HG03565 (cell line): ENCODE data around the gene PCSK4.
"Not testable (repeated sequence)": the region's sequence is repeated elsewhere in the genome, so short reads cannot be mapped to it uniquely, and the experiment has no call there.

Experiments used
- ATAC-seq: cut with Tn5 transposase; IDR thresholded peaks from one replicate; pipeline ENCODE4 v1.9.1; 2021; ENCODE audit warnings: mild to moderate bottlenecking, moderate library complexity; ENCODE audit not compliant: unreplicated experiment

PCSK4 gene

DNA sequence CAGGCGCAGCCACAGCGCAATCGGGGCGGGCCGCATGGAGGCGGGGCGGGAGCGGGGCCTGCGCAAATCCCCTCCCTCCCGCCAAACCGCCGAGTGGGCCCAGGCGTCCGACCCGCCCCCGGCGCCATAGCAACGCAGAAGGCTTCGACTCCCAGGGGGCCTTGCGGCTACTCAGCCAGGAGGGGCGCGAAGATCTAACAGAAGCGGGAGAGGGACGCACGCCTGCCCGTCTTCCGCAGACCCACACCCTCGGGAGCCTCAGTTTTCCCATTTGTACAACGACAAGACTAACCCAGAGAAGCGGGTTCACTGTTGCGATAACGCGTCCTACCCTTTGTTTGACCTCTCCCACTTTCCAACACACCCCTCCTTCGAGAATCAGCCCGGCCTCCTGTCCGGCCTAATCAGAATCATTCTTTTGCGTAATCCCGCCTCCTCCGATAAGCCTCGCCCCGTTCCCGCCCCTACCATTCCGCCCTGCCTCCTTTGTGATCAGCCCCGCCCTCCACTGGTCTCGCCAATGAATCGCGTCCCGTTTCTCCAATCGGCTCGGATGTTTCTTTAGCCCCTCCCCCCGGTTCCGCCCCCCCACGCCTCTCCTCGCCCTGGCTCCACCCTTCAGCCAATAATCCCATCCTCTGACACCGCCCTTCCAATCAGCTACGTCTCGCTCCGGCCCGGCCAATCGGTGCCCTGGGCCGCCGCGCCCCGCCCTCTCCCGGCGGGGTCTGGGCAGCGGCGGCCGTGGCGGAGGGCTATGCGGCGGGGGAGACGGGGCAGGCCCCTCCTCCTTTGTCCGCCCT lies at the start of gene PCSK4:
PCSK4 (minus strand) TSS at position 40 of the 803 bp plus-strand sequence; CDS start at position 36, 4 bp downstream.
- ATAC-seq, result peak; percentile 72

DNA sequence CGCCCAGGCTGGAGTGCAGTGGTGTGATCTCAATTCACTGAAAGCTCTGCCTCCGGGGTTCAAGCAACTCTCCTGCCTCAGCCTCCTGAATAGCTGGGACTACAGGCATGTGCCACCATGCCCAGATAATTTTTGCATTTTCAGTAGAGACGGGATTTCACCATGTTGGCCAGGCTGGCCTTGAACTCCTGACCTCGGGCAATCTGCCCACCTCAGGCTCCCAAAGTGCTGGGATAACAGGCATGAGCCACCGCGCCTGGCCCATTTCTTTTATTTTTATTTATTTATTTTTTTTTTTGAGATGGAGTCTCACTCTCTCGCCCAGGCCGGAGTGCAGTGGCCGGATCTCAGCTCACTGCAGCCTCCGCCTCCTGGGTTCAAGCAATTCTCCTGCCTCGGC lies 49.6 kb upstream of the PCSK4 start:
- not testable (repeated sequence) for ATAC-seq

DNA sequence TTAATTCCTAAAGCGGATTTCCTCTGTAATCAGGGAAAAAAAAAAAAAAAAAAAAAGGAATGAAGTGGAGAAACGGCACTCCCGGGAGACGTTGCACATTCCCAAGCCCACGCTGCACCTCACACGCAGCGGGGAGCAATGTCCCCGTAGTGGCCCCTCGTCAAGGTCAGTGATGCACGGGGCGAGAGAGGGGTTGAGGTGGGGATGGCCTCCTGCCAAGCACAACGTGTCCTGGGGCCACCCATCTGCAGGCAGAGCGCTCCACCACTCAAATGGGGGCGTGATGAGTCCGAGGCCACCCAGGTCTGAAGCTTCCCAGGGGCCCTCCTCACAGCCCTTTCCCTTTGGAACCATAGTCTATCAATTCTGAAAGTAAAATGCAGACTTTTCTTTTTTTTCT lies 48.8 kb upstream of the PCSK4 start:
- ATAC-seq, result no peak

DNA sequence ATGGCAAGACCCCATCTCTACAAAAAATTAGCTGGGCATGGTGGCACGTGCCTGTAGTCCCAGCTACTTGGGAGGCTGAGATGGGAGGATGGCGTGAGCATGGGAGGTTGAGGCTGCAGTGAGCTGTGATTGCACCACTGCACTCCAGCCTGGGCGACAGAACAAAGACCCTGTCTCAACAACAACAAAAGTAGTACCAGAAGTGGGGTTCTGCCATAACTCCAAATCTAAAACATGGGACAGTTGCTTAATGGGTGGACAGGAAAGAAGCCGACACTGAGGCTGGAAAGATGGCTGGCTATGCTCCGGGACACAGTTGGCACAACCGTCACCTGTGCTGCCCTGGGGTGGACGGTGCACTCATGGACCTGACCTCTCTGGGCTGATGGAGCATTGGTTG lies 45.5 kb upstream of the PCSK4 start:
- ATAC-seq, result not testable (repeated sequence)

DNA sequence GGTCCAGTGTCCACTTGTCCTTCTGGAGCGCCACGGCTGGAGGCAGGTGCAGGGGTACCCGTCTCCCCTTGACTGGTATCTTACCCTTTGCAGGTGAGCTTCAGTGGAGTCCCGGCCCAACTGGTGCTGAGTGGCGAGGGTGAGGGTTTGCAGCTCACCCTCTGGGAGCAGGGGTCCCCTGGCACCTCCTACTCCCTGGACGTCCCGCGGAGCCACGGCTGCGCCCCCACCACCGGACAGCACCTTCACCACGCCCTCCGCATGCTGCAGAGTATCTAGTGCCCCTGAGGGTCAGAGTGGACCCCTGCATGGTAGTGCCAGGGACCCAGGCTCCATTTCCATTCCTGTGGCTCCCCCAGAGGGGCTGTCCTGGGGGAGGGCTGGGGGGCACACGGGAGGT lies 44.8 kb upstream of the PCSK4 start:
- no peak for ATAC-seq

DNA sequence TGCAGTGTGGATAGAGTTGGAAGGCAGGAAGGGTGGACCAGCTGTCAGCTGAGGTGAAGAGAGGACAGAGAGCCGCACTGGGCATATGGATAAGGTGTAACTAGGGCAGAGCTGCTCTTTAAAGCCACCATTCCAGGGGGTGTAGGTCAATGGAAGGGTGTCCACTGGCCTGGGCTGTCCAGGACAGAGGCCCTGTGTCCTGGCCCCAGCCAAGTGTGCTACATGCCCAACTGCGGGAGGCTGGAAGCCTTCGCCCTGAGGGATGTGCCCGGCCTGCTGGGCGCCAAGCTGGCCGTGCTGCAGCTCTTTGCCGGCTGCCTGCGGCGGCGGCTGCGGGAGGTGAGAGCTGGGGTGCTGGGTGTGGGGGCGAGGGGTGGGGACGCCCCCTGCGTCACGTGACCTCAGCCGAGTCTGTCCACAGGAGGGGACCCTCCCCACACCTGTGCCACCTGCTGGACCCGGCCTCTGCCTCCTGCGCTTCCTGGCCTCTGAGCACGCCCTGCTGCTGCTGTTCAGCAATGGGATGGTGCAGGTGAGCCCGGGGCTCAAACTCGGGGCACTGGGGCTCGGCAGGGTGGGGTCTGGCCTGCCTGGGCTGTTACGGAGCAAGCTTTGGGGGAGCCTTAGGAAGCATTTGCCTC lies 43.5 kb upstream of the PCSK4 start:
- no peak for ATAC-seq

DNA sequence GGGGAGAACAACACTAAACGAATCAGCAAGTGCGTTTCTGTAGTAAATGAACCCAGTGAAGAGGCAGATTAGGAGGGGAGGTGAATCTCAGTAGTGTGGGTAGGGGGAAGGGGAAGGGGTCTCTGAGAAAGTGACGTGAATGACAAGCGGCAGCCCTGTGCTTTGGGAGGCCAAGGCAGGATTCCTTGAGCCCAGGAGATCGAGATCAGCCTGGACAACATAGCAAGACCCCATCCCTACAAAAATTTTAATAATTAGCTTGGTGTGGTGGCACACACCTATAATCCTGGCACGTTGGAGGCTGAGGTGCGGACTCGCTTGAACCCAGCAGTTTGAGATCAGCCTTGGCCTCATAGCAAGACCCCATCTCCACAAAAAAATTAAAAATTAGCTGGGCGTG lies 41.9 kb upstream of the PCSK4 start:
- ATAC-seq, result no peak

DNA sequence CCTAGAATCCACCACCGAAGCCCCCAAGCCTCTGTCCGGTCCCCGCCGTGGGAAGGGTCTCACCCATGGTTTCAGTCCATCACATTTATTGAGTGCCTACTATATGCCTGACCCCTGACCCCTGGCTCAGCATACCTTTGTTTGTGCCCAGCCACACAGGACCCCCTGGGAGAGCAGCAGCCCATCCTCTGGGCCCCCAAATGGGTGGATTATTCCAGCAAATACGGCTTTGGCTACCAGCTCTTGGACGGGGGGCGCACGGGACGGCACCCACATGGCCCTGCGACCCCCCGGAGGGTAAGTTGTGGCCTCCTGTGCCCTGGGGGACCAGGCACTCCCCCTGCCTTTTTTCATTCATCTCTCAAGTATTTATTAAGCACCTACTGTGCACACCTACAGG lies 41.4 kb upstream of the PCSK4 start:
- ATAC-seq, result no peak

DNA sequence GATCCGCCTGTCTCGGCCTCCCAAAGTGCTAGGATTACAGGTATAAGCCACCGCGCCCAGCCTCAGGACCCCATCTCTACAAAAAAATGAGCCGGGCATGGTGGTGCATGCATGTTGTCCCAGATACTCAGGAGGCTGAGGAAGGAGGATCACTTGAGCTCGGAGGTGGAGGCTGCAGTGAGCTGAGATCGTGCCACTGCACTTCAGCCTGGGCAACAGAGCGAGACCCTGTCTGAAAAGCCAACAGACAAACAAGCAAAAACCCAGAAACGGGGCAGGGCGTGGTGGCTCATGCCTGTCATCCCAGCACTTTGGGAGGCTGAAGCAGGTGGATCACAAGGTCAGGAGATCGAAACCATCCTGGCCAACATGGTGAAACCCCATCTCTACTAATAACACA lies 40.7 kb upstream of the PCSK4 start:
- not testable (repeated sequence) for ATAC-seq

DNA sequence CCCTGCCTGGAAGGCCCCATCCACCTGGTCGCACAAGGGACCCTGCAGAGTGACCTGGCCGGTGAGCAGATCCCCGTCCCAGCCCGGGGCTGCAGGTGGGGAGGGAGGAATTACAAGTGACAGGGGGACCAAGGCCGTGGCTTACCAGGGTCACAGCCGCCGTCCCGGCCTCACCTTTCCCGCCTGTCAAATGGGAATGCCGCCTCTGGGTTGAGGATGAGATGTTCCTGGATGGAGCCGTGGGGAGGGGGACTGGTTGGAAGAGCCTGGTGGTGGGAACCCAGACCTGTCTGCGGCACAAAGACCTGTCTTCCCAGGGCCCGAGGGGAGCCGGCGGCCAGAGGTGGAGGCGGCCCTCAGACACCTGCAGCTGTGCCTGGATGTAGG lies 39.3 kb upstream of the PCSK4 start:
- ATAC-seq, result no peak

DNA sequence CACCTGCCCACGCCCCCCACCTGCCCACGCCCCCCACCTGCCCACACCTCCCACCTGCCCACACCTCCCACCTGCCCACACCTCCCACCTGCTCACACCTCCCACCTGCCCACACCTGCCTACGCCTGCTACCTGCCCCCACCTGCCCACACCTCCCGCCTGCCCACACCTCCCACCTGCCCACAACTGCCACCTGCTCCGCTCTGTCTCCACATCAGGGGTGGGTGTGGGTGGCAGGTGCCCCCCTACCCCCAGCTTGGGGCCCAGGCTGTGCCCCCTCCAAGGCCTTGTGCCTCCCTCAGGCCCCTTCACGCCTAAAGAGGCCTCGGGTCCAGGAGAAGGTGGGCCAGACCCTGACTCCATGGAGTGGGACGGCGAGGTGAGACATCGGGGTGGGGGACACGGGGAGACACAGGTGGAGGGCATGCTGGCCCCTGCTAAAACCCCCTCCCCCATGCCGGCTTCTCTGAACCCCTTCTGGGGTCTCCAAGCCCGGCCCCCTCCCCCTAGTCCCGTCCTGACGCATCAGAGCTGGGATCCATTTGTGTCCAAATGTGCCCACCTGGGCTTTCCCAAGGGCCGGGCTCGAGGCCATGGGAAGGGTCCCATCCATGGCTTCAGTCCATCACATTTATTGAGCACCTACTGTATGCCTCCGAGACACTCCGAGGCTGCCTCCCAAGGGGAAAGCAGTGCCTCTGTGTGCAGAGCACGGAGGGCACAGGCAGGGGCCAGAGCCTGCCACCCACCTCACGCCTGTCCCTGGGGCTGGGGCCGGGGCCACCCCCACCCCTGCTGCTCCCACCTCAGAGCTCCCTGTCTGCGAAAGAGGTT lies 38.7 kb upstream of the PCSK4 start:
- no peak for ATAC-seq

DNA sequence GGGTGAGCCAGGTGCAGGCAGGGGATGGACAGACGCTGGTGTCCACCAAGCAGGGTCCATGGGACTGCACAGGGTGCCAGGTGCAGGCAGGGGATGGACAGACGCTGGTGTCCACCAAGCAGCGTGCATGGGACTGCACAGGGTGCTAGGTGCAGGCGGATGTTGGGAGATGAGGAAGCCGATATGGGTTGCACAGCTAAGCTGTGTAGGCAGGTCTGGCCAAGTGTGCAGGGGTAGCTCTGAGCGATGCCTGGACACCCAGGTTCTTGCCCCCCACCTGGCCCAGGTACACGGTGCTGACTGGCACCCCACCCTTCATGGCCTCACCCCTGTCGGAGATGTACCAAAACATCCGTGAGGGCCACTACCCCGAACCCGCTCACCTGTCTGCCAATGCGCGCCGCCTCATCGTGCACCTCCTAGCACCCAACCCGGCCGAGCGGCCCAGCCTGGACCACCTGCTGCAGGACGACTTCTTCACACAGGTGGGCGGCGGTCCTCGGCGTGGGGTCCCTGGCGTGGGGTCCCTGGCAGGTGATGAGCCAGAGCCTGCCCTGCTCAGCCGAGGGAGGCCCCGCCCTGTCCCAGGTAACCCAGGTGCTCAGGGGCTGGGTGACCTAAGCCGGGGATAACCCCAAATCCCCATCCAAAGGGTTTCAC lies 37.6 kb upstream of the PCSK4 start:
- no peak for ATAC-seq

DNA sequence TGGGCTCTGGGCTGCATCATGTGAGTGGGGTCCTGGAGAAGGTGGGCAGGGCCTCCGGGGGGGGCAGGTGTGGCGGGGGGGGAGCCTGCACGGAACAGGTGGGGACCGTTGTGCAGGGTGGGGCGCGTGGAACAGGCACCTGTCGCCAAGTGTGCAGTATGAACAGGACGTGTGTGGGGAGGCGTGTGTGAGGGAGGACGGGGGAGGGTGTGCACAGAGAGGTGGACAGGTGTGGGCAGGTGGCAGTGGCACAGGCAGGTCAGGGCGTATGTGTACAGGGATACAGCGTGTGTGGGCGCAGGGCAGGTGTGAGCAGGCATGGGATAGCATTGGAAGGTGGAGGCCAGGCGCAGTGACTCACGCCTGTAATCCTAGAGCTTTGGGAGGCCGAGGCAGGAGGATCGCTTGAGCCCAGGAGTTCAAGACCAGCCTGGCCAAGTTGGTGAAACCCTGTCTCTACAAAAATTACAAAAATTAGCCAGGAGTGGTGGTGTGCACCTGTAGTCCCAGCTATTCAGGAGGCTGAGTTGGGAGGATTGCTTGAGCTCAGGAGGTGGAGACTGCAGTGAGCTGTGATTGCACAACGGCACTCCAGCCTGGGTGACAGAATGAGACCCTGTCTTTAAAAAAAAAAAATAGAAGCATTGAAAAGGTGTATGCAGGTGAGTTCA lies 37.0 kb upstream of the PCSK4 start:
- ATAC-seq, result no peak

DNA sequence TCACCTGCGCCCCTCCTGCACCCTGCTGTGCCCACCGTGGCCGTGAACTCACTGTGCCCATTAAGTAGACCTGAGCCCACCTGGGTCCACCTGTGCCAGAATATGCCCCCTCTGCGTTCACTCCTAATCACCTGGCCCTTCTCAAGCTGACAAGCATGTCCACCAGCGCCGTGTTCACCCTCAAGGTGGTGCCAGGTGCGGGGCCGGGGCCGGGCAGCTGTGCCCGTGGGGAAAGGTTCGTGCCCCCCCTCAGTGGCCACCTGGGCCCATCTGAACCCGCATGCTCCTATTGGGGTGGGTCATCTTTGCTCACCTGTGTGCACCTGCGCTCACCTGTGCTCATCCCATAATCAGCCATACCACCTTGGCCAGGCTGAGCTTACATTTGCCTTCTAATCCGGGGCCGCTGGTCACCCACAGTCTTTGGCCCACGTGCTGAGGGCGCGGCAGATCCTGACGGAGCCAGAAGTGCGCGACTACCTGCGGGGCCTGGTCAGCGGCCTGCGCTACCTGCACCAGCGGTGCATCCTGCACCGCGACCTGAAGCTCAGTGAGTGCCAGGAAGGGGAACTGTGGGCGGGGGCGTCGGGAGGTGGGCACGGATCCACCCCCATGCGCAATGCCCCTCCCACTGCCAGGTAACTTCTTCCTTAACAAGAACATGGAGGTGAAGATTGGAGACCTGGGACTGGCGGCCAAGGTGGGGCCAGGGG lies 36.1 kb upstream of the PCSK4 start:
- ATAC-seq, result no peak

DNA sequence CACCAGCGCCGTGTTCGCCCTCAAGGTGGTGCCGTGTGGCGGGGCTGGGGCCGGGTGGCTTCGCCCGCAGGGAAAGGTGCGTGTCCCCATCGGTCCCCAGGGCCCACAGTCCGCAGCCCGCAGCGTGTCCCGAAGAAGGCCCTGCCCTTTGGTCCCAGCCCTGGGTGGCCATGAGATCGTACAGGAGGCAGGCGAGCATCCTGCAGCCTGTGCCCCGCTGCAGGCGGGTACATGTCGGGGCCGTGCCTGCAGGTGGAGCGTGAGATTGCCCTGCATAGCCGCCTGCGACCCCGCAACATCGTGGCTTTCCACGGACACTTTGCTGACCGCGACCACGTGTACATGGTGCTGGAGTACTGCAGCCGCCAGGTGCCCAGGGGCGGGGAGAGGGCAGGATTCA lies 35.2 kb upstream of the PCSK4 start:
- ATAC-seq, result no peak

DNA sequence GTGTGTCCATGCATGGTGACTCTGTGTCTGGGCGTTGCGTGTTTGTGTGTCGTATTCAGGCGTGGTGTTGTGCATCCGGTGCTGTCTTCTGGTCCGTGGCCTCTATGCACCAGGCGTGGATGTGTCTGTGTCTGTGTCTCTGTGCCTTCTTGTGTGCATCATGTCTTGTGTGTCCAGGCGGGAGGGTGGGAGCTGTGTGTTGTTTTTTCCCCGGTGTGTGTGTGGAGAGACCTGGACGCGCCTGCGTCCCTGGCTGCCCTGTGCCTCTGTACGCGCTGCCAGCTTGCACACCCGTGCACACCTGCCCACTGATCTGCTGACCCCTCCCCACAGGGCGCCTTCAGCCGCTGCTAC lies 34.8 kb upstream of the PCSK4 start:
- no peak for ATAC-seq

DNA sequence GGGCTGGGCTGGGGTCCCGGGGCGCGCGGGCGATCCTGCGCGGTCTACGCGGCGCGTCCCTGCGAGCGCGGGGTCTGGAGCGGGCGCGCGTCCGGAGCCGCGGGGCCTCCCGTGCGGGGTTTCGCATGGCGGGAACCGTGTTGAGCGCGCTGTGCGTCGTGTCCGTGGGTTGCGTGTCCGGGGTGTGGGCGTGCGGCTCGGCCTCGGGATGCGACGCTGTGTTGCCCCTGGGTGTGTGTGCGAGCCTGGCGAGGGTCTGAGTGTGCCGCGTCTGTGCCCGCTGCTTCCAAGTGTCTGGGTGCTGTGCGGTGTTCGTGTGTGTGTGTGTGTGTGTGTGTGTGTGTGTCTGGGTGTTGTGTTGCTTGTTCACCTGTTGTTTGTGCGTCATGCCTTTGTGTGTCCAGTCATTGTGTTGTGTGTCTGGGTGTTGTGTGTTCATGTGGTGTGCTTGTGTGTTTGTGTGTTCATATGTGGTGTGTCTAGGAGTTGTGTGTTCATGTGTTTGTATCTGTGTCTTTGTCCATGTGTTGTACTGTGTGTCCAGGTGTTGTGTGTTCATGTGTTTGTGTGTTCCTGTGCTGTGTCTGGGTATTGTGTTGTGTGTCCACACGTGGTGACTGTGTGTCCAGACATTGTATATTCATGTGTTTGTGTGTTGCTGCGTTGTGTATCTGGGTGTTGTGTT lies 34.3 kb upstream of the PCSK4 start:
- ATAC-seq, result no peak

DNA sequence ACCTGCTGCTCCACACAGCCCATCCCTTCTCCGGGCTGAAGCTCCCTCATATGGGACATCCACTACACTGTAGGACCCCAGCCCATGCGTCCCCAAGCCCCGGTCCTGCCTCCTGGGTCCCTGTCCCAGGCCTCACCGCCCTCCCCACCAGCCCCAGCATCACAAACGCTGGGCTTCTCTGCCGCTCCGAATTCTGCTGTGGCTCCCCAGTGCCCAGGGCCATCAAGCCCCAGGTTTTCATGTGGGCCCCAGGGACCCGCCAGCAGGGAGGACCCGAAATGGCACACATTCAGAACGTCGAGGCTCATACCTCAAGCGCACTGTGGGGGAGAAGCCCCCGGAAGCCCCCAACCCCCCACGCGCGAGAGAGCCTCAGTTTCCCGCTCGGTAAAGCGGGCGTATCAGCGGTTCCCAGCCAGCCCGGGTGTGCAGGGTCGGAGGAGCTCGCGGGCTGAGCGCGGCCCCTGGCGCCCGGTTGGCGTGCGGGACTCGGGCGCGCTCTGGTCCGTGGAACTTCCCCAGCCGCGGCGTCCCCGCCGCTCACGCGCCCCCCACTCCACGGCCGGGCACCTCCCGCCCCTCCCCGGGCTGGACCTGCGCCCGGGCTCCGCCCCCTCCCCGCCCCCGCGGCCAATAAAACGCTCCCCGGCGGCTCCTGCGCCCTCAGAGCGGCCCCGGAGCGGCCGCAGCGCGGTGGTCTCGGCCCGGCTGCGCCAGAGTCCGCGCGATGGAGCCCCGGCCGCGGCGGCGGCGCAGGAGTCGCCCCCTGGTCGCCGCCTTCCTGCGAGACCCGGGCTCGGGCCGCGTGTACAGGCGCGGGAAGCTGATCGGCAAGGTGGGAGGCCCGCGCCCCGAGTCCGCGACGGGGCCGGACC lies 33.5 kb upstream of the PCSK4 start, which contains the start of gene PLK5:
PLK5 (plus strand) TSS at position 666 of the 875 bp plus-strand sequence. CDS start 2,920 bp downstream, outside the sequence.
- ATAC-seq, result no peak
